B cell (primary cell): Measurements from ENCODE around the gene ATP5F1B. TPM values are rescaled to one million over a fixed set of nuclear protein-coding genes. Genes with fewer than 3 reads are reported as not detected.
A peak's percentile ranks its signal among the peaks of the same experiment; 100 is the strongest.

Experiments used
- ATAC-seq: fragments of 200-7000 bp; cut with Tn5 transposase; one replicate; pipeline ENCODE4 v1.10.0; 2021; ENCODE audit warnings: low read depth, mild to moderate bottlenecking, moderate number of reproducible peaks, moderate library complexity
- CTCF ChIA-PET: fragments of 350-600 bp; sonication (Branson Sonifier 250); formaldehyde crosslinking; loops from one replicate; lab custom pipeline; 2021; ENCODE audit warnings: antibody characterized with exemption, inconsistent platforms; lab: Charles Lee
- POLR2A ChIA-PET: fragments of 350-600 bp; sonication (Branson Sonifier 250); formaldehyde crosslinking; loops from one replicate; lab custom pipeline; 2021; ENCODE audit warnings: antibody characterized with exemption; lab: Charles Lee
- DNase-seq: peaks from one replicate; pipeline ENCODE4 v3.0.0; 2013
- H2AFZ ChIP-seq: 2 replicates; pipeline ENCODE4 v1.6.1; 2012; ENCODE audit warnings: mild to moderate bottlenecking, low read depth, low read length; ENCODE audit not compliant: insufficient read depth, poor library complexity, severe bottlenecking
- H3K27ac ChIP-seq, 2 donors: 1 replicate in 1 of 2; 2 replicates in 1 of 2; pipeline ENCODE4 v1.5.1; 2012 to 2013; ENCODE audit warnings: low read length in 2 of 2, mild to moderate bottlenecking in 2 of 2, moderate library complexity in 1 of 2
- H3K27me3 ChIP-seq, 4 experiments: fragments of 200-600 bp in 1 of 4; sonication (generic) in 1 of 4; replicated peaks in 1 of 4; 1 replicate in 2 of 4; 2 replicates in 2 of 4; pipeline versions ENCODE4 v1.6.1 to v1.7.0; 2013 to 2016; ENCODE audit warnings: low read length in 3 of 4, mild to moderate bottlenecking in 2 of 4, mixed read lengths in 1 of 4, moderate library complexity in 1 of 4; ENCODE audit not compliant: insufficient read depth in 4 of 4, control insufficient read depth in 3 of 4; ENCODE audit errors: control extremely low read depth in 1 of 4
- H3K36me3 ChIP-seq, 2 experiments: replicated peaks in 1 of 2; 1 replicate in 1 of 2; 2 replicates in 1 of 2; pipeline versions ENCODE4 v1.6.1 to v1.7.1; 2013; ENCODE audit warnings: low read length in 1 of 2; ENCODE audit not compliant: insufficient read depth in 2 of 2, control insufficient read depth in 1 of 2; ENCODE audit errors: control extremely low read depth in 1 of 2, extremely low read depth in 1 of 2
- H3K4me1 ChIP-seq, 2 donors: fragments of 200-600 bp in 1 of 2; sonication (generic) in 1 of 2; 1 replicate in 1 of 2; 2 replicates in 1 of 2; pipeline versions ENCODE4 v1.5.1 to v1.6.1; 2013 to 2017; ENCODE audit warnings: low read length in 2 of 2; ENCODE audit not compliant: control insufficient read depth in 2 of 2, insufficient read depth in 2 of 2
- H3K4me2 ChIP-seq: replicated peaks from 2 replicates; pipeline ENCODE3; 2012; ENCODE audit warnings: mild to moderate bottlenecking, low read depth, low read length; ENCODE audit not compliant: poor library complexity, severe bottlenecking
- H3K4me3 ChIP-seq, 5 experiments: fragments of 200-600 bp in 1 of 5; sonication (generic) in 1 of 5; 1 replicate in 3 of 5; 2 replicates in 2 of 5; pipeline versions ENCODE4 v1.5.1 to v1.7.0; 2011 to 2016; ENCODE audit warnings: low read length in 4 of 5, mild to moderate bottlenecking in 4 of 5, low read depth in 2 of 5, control low read depth in 1 of 5, moderate library complexity in 1 of 5; ENCODE audit not compliant: insufficient read depth in 1 of 5; ENCODE audit errors: control extremely low read depth in 1 of 5, extremely low read depth in 1 of 5
- H3K79me2 ChIP-seq: fragments of 200-600 bp; sonication (generic); one replicate; pipeline ENCODE4 v1.6.0; 2016; ENCODE audit warnings: low read length; ENCODE audit not compliant: control insufficient read depth, insufficient read depth
- H3K9ac ChIP-seq: fragments of 200-600 bp; sonication (generic); 2 replicates; pipeline ENCODE4 v1.6.1; 2017; ENCODE audit warnings: mild to moderate bottlenecking, low read length, moderate library complexity
- H3K9me3 ChIP-seq, 3 donors: one replicate each; pipeline versions ENCODE4 v1.6.1 to v1.7.1; 2013; ENCODE audit warnings: low read length in 2 of 3; ENCODE audit not compliant: control insufficient read depth in 2 of 3, insufficient read depth in 1 of 3; ENCODE audit errors: control extremely low read depth in 1 of 3
- H4K20me1 ChIP-seq: 2 replicates; pipeline ENCODE4 v1.6.0; 2012; ENCODE audit warnings: mild to moderate bottlenecking, low read length; ENCODE audit not compliant: insufficient read depth, control insufficient read depth, poor library complexity, severe bottlenecking
- H3K27ac Mint-ChIP-seq: one replicate; pipeline ENCODE4 v1.8.0; 2021; ENCODE audit warnings: mixed read lengths
- H3K27me3 Mint-ChIP-seq: one replicate; pipeline ENCODE4 v1.8.0; 2021; ENCODE audit warnings: mixed read lengths
- H3K4me1 Mint-ChIP-seq: one replicate; pipeline ENCODE4 v1.8.0; 2021; ENCODE audit warnings: mixed read lengths
- H3K4me3 Mint-ChIP-seq: one replicate; pipeline ENCODE4 v1.8.0; 2021; ENCODE audit warnings: mixed read lengths
- H3K9me3 Mint-ChIP-seq: one replicate; pipeline ENCODE4 v1.8.0; 2022; ENCODE audit warnings: mixed read lengths; ENCODE audit not compliant: insufficient read depth
- CTCF ChIP-seq: fragments of 200-600 bp; IDR thresholded peaks from one replicate; pipeline ENCODE4 v1.8.0; 2022; ENCODE audit warnings: antibody characterized with exemption, mild to moderate bottlenecking
- EZH2 ChIP-seq: IDR thresholded peaks from 2 replicates; pipeline ENCODE4 v1.6.1; 2012; ENCODE audit warnings: borderline replicate concordance, low read depth, mild to moderate bottlenecking, moderate library complexity, low read length; ENCODE audit not compliant: insufficient read depth, poor library complexity, severe bottlenecking
- WGBS: methylation state at CpG from one replicate; pipeline ENCODE4 v1.1.5; 2013; ENCODE audit warnings: missing lambda C conversion rate; ENCODE audit not compliant: insufficient coverage; 5-methylcytosine and 5-hydroxymethylcytosine counted together
- intact Hi-C: fragments of 100-400 bp; cut with micrococcal nuclease; formaldehyde crosslinking; loops from one replicate; pipeline ENCODE4 v1.10.0; 2022
- polyA plus RNA-seq: library from polyadenylated mRNA; depleted of rRNA; stranded (reverse); fragments of >200 nt; gene quantifications from 2 replicates; pipeline ENCODE4 v1.2.3, GENCODE V29; 2012
- total RNA-seq, 2 donors: library from RNA; stranded (reverse); fragments of 120-200 nt in 1 of 2; gene quantifications; 1 replicate in 1 of 2; 2 replicates in 1 of 2; pipeline versions ENCODE4 v1.2.3 to v1.2.4, GENCODE V29; 2013 to 2022

ATP5F1B gene
- total and polyA plus RNA-seq, 2 donors (not counting 1 experiment from before 2014, with no cell fraction given): 217 to 378 TPM

- Histone ChIP-seq H3K9ac (no peak overlapping the region), H3K27me3 (no peaks in the 10 kb centered on the region), H3K4me3 (no peak overlapping the region), H3K4me2 (no peak overlapping the region), H3K9me3 (no peaks in the 10 kb centered on the region), H2AFZ (no peak overlapping the region), H3K4me1 (peaks cover 3 to 13% of the 10 kb centered on the region in 2 donors), H3K79me2 (peaks cover 99% of the 10 kb centered on the region), H3K27ac (peak overlapping the region in 1 of 2 donors; percentile 4), H3K36me3 (peaks cover 5 to 28% of the 10 kb centered on the region in 2 experiments), H4K20me1 (peaks cover 93% of the 10 kb centered on the region)
- no peaks in the 10 kb centered on the region for H3K27me3 Mint-ChIP-seq
- no peak for ATAC-seq
- H3K4me3 Mint-ChIP-seq: no peak overlapping the region
- POLR2A ChIA-PET: interaction anchor here (0.7 to 1.2 kb wide), 2 partner anchors 10 to 19 kb away, joined by 4 to 5 read pairs; no protein-coding TSS in a partner anchor
- no peak for DNase-seq
- intact Hi-C loops: no loop called here
- CTCF ChIA-PET: interaction anchor here (0.7 kb wide), 2 partner anchors 327 to 860 kb away, joined by 4 to 5 read pairs; no protein-coding TSS in a partner anchor
- peaks cover 51% of the 10 kb centered on the region for H3K4me1 Mint-ChIP-seq
- no peaks in the 10 kb centered on the region for H3K9me3 Mint-ChIP-seq
- no CpG with 5 or more reads among the region's 1 CpG for WGBS
- H3K27ac Mint-ChIP-seq: no peak overlapping the region
- TF ChIP-seq CTCF (no peak), EZH2 (no peak)
Observed at GRCh38 chr12:56677680-56678079, 31.9 kb upstream of the ATP5F1B start.

GRCh38 chr12:56676851-56677580 is 31.2 kb upstream of the ATP5F1B start:
- Mint-ChIP-seq H3K27ac (no peak overlapping the region), H3K4me1 (peaks cover 45% of the 10 kb centered on the region), H3K27me3 (no peaks in the 10 kb centered on the region), H3K4me3 (no peak overlapping the region), H3K9me3 (no peaks in the 10 kb centered on the region)
- Histone ChIP-seq H4K20me1 (peaks cover 93% of the 10 kb centered on the region), H3K9ac (no peak overlapping the region), H3K36me3 (peaks cover 5 to 34% of the 10 kb centered on the region in 2 experiments), H3K27me3 (no peaks in the 10 kb centered on the region), H3K27ac (peak overlapping the region in 1 of 2 donors; percentile 4), H3K4me3 (no peak overlapping the region), H2AFZ (no peak overlapping the region), H3K79me2 (peaks cover 99% of the 10 kb centered on the region), H3K9me3 (no peaks in the 10 kb centered on the region), H3K4me1 (peaks cover 0 to 7% of the 10 kb centered on the region in 2 donors), H3K4me2 (no peak overlapping the region)
- intact Hi-C loops: no loop called here
- ATAC-seq (no peak), DNase-seq (no peak)
- ChIA-PET CTCF (interaction anchor here (0.7 to 0.8 kb wide), 4 partner anchors 309 to 859 kb away, joined by 3 to 5 read pairs (median 4); no protein-coding TSS in a partner anchor), POLR2A (interaction anchor here (0.6 to 1.2 kb wide), 3 partner anchors 9 to 32 kb away, joined by 4 to 6 read pairs (median 5); no protein-coding TSS in a partner anchor)
- WGBS: 91% methylated on average over 6 of the region's 11 CpGs
- TF ChIP-seq EZH2: no peak
- no peak for TF ChIP-seq CTCF
